Measurements from ENCODE around the gene HCRTR1.

The HCRTR1 gene

DNA sequence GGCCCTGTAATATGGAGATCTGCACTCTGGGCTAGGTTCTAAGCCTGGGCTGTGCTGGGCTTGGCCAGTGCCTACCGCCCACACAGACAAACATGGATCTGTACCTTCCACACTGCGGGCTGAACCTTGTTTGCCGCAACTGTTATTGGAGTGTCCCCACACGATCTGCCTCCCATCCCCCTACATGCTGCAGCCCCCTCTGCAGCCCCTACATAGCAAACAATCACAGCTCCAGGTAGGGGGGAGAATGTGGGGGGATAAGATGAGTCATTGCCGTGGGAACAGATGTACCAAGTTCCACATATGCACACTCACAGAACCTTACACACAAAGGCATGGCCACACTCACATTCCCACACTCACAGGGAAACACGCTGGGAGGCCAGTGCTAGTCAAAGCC lies 2.1 kb upstream of the HCRTR1 start:
- Histone ChIP-seq H3K27ac (ENCODE audit: low read length) (no peak overlapping the region), H3K4me1 (ENCODE audit: insufficient read depth, low read length) (no peaks in the 10 kb centered on the region), H3K4me3 (ENCODE audit: low read length) (no peak overlapping the region), H3K9me3 (ENCODE audit: insufficient read depth, low read depth, low read length) (no peaks in the 10 kb centered on the region), H3K27me3 (ENCODE audit: insufficient read depth, low read length) (peaks cover 50% of the 10 kb centered on the region), H3K36me3 (ENCODE audit: insufficient read depth, low read depth, low read length) (no peaks in the 10 kb centered on the region), H3K9ac (ENCODE audit: low read depth, low read length) (no peak overlapping the region)

DNA sequence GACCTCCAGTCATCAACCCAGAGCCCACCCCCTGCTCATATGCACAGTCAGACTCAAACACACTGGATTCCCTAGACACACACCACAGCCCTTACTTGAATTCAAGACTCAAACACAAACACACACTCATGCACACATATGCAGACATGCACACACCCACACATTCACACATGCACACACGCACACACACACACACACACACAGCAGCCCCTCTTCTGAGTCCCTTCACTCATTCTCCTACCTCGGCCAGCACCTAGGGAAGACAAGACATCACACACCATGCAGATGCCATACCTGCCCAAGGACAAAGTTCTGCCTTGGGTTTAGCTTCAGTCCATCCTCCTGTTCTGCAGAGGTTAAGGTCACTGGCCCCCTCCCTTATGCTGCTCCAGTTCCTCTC lies 1.6 kb upstream of the HCRTR1 start:
- H3K4me1 ChIP-seq (ENCODE audit: insufficient read depth, low read length), result no peaks in the 10 kb centered on the region
- no peak overlapping the region for H3K27ac ChIP-seq (ENCODE audit: low read length)
- no peaks in the 10 kb centered on the region for H3K9me3 ChIP-seq (ENCODE audit: insufficient read depth, low read depth, low read length)
- H3K9ac ChIP-seq (ENCODE audit: low read depth, low read length), result no peak overlapping the region
- no peak overlapping the region for H3K4me3 ChIP-seq (ENCODE audit: low read length)
- H3K36me3 ChIP-seq (ENCODE audit: insufficient read depth, low read depth, low read length), result no peaks in the 10 kb centered on the region
- H3K27me3 ChIP-seq (ENCODE audit: insufficient read depth, low read length), result peaks cover 50% of the 10 kb centered on the region

DNA sequence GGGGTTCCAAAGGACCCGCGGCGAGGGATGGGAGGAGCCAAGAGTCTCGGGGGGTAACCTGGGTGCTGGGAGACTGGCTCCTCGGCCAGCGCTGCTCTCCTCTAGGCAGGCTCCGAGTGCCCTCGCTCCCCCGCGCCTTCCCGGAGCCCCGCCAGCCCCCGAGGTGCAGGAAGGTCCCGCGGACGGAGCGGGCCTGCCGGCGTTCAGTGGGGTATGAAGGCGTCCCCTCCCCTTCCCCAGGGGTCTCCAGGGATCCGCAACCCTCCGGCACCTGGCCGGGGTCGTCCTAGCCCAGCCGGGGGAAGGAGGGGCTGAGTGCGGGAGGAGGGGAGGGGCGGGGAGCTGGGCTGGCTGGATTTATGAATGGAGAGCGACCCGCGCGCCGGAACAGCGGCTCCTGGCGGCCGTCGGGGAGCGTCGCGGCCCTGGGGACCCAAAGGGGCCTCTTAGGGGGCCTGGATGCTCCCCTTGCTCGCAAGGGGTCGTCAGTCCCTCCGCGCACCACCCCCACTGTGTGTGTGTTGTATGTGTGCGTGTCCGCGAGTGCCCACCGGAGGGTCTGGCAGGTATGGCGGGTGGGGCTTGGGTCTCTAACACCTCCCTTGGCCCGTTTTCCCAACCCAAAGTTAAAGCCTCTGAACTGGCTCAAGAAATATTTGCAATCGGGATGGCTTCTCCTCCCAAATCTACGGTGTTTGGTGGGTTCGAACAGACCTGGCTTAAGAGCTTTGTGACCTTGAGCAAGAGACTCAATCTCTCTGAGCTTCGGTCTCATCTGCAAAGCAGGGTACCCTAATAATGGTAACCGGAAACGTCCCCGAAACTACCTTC lies 642 bp downstream of the HCRTR1 start:
- Histone ChIP-seq H3K27ac (ENCODE audit: low read length) (no peak overlapping the region), H3K27me3 (ENCODE audit: insufficient read depth, low read length) (peaks cover 50% of the 10 kb centered on the region), H3K9ac (ENCODE audit: low read depth, low read length) (peak overlapping the region; percentile 51; the same call in 1 of the 2 replicates), H3K4me3 (ENCODE audit: low read length) (peak overlapping the region; percentile 74), H3K36me3 (ENCODE audit: insufficient read depth, low read depth, low read length) (no peaks in the 10 kb centered on the region), H3K9me3 (ENCODE audit: insufficient read depth, low read depth, low read length) (no peaks in the 10 kb centered on the region), H3K4me1 (ENCODE audit: insufficient read depth, low read length) (no peaks in the 10 kb centered on the region)

DNA sequence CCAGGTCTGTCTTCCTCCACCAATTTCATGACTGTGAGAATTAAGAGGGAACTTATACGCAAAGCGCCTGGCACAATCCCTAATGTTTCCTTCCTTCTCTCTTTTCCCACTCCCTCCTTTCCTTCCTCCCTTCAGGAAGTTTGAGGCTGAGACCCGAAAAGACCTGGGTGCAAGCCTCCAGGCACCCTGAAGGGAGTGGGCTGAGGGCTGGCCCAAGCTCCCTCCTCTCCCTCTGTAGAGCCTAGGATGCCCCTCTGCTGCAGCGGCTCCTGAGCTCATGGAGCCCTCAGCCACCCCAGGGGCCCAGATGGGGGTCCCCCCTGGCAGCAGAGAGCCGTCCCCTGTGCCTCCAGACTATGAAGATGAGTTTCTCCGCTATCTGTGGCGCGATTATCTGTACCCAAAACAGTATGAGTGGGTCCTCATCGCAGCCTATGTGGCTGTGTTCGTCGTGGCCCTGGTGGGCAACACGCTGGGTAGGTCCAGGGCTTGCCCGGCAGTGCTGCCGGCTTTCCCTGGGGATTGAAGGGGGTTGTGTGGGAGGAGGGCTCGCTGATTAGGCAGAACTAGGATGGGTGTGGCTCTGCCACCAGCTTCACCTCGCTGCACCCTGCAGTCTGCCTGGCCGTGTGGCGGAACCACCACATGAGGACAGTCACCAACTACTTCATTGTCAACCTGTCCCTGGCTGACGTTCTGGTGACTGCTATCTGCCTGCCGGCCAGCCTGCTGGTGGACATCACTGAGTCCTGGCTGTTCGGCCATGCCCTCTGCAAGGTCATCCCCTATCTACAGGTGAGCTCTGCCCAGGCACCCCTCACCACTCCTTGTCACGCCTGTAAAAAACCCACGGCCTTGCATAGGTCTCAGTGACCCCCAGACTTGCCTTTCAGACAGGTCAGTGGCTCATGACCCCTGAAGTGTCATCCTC lies 1.7 kb downstream of the HCRTR1 start:
- H3K4me1 ChIP-seq (ENCODE audit: insufficient read depth, low read length), result no peaks in the 10 kb centered on the region
- no peak overlapping the region for H3K27ac ChIP-seq (ENCODE audit: low read length)
- H3K27me3 ChIP-seq (ENCODE audit: insufficient read depth, low read length), result peaks cover 50% of the 10 kb centered on the region
- H3K9ac ChIP-seq (ENCODE audit: low read depth, low read length), result no peak overlapping the region
- no peaks in the 10 kb centered on the region for H3K9me3 ChIP-seq (ENCODE audit: insufficient read depth, low read depth, low read length)
- H3K36me3 ChIP-seq (ENCODE audit: insufficient read depth, low read depth, low read length), result no peaks in the 10 kb centered on the region
- no peak overlapping the region for H3K4me3 ChIP-seq (ENCODE audit: low read length)

DNA sequence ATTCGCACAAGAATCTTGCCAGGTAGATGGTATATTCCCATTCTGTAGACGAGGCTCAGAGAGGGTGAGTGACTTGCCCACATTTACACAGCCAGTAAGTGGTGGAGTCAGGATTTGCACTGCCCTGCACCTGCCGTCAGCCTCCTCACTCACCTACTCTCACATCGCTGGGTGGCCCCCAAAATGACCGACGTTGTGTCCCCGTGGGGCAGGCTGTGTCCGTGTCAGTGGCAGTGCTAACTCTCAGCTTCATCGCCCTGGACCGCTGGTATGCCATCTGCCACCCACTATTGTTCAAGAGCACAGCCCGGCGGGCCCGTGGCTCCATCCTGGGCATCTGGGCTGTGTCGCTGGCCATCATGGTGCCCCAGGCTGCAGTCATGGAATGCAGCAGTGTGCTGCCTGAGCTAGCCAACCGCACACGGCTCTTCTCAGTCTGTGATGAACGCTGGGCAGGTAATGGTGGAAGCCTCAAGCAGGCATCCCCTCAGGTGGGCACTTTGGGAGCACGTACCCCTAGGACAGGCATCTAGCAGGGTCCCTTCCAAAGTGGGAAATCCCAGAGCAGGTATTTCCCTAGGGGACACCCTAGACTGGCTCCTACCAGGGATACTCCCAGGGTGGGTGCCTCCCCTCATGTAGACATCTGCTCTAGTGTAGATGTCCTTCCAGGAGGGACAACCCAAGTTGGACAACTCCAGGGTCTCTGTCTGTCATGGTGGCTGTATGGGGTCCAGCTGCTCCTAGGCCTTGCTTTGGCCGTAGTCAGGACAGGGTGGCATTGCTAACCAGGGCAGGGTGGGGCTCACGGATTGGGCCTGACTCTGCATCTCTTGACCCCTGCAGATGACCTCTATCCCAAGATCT lies 3.4 kb downstream of the HCRTR1 start:
- H3K27ac ChIP-seq (ENCODE audit: low read length), result no peak overlapping the region
- H3K36me3 ChIP-seq (ENCODE audit: insufficient read depth, low read depth, low read length), result no peaks in the 10 kb centered on the region
- H3K9ac ChIP-seq (ENCODE audit: low read depth, low read length), result no peak overlapping the region
- H3K4me1 ChIP-seq (ENCODE audit: insufficient read depth, low read length), result no peaks in the 10 kb centered on the region
- H3K27me3 ChIP-seq (ENCODE audit: insufficient read depth, low read length), result peaks cover 40% of the 10 kb centered on the region
- no peak overlapping the region for H3K4me3 ChIP-seq (ENCODE audit: low read length)
- no peaks in the 10 kb centered on the region for H3K9me3 ChIP-seq (ENCODE audit: insufficient read depth, low read depth, low read length)

DNA sequence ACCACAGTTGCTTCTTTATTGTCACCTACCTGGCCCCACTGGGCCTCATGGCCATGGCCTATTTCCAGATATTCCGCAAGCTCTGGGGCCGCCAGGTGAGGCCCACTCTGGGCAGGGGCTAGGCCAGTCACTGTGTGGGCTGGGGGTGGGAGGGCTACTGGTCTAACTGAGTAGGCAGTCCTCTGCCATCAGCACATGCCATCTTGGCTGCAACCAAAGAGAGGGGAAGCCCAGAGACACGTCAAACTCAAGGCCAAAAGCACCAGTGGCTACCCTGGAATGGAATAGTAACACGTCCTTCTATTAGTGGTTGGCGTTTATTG lies 4.0 kb downstream of the HCRTR1 start:
- no peaks in the 10 kb centered on the region for H3K36me3 ChIP-seq (ENCODE audit: insufficient read depth, low read depth, low read length)
- H3K4me1 ChIP-seq (ENCODE audit: insufficient read depth, low read length), result no peaks in the 10 kb centered on the region
- no peaks in the 10 kb centered on the region for H3K9me3 ChIP-seq (ENCODE audit: insufficient read depth, low read depth, low read length)
- H3K4me3 ChIP-seq (ENCODE audit: low read length), result no peak overlapping the region
- H3K27ac ChIP-seq (ENCODE audit: low read length), result no peak overlapping the region
- H3K27me3 ChIP-seq (ENCODE audit: insufficient read depth, low read length), result peaks cover 34% of the 10 kb centered on the region
- no peak overlapping the region for H3K9ac ChIP-seq (ENCODE audit: low read depth, low read length)

DNA sequence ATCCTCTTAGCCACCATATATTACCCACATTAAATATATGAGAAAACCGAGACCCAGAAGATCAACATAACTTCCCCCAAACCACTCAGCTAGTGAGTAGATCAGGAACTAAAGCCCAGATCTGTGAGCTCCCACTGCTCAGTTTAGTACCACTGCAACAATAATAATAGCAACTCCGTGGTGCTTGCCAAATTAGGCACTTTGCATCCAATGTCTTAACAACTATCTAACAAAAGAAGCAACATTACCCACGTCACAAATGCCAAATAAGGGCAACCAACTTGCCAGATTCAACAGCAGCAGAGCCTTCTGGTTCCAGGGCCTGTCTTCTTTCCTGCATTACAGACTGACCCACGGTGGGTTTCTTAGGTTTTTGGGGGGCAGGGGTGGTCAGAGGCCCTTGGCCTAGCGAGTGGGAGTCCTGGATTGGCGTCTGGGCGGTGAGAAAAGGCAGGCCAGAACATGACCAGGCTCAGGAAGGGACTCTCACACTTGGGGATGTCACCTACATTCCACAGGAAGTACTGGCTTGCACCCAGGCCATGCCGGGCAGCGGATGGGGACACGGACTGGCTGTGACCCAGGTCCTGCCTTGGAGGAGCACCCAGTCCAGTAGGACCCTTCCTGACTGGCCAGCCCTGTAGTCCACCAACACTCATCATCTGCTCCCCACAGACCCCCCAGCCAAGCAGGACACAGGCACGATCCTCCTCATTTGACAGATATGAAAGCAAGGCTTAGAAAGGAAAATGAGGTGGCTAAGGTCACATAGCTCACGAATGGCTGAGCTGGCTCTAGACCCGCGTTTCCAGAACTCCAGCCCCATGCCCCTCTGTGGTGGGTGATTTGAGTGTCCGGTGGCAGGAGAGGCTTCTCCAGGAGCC lies 4.6 kb downstream of the HCRTR1 start:
- Histone ChIP-seq H3K9ac (ENCODE audit: low read depth, low read length) (no peak overlapping the region), H3K27me3 (ENCODE audit: insufficient read depth, low read length) (peaks cover 28% of the 10 kb centered on the region), H3K36me3 (ENCODE audit: insufficient read depth, low read depth, low read length) (no peaks in the 10 kb centered on the region), H3K4me3 (ENCODE audit: low read length) (no peak overlapping the region), H3K4me1 (ENCODE audit: insufficient read depth, low read length) (no peaks in the 10 kb centered on the region), H3K27ac (ENCODE audit: low read length) (no peak overlapping the region), H3K9me3 (ENCODE audit: insufficient read depth, low read depth, low read length) (no peaks in the 10 kb centered on the region)

DNA sequence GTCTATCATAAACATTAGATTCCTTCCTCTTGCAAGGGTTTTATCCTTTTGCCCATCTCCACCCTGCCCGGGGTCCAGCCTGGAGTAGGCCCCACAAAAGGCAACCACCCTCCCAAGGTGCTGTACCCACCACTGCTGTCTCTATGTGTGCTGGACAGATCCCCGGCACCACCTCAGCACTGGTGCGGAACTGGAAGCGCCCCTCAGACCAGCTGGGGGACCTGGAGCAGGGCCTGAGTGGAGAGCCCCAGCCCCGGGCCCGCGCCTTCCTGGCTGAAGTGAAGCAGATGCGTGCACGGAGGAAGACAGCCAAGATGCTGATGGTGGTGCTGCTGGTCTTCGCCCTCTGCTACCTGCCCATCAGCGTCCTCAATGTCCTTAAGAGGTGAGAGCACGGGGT lies 5.9 kb downstream of the HCRTR1 start:
- Histone ChIP-seq H3K4me3 (ENCODE audit: low read length) (no peak overlapping the region), H3K9ac (ENCODE audit: low read depth, low read length) (no peak overlapping the region), H3K36me3 (ENCODE audit: insufficient read depth, low read depth, low read length) (peaks cover 5% of the 10 kb centered on the region; the same call in 1 of the 2 replicates), H3K4me1 (ENCODE audit: insufficient read depth, low read length) (no peaks in the 10 kb centered on the region), H3K9me3 (ENCODE audit: insufficient read depth, low read depth, low read length) (no peaks in the 10 kb centered on the region), H3K27ac (ENCODE audit: low read length) (no peak overlapping the region), H3K27me3 (ENCODE audit: insufficient read depth, low read length) (peaks cover 17% of the 10 kb centered on the region)

DNA sequence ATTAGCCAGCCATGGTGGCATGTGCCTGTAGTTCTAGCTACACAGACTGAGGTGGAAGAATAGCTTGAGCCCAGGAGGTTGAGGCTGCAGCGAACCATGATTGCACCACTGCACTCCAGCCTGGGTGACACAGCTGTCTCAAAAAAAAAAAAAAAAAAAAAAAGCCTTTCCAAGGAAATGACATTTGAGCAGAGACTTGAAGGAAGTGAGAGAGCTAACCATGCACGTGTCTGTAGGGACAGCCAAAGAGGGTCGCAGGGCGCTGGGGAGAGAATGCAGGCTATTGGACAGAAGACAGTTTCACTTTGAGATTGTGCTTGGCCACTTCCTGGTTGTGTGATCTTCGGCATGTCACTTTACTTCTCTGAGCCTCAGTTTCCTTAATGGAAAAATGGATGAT lies 6.8 kb downstream of the HCRTR1 start:
- H3K9ac ChIP-seq (ENCODE audit: low read depth, low read length), result no peak overlapping the region
- no peaks in the 10 kb centered on the region for H3K9me3 ChIP-seq (ENCODE audit: insufficient read depth, low read depth, low read length)
- peaks cover 14% of the 10 kb centered on the region for H3K36me3 ChIP-seq (ENCODE audit: insufficient read depth, low read depth, low read length)
- H3K27me3 ChIP-seq (ENCODE audit: insufficient read depth, low read length), result peaks cover 8% of the 10 kb centered on the region; the same call in 1 of the 2 replicates
- H3K27ac ChIP-seq (ENCODE audit: low read length), result no peak overlapping the region
- H3K4me3 ChIP-seq (ENCODE audit: low read length), result no peak overlapping the region
- no peaks in the 10 kb centered on the region for H3K4me1 ChIP-seq (ENCODE audit: insufficient read depth, low read length)

DNA sequence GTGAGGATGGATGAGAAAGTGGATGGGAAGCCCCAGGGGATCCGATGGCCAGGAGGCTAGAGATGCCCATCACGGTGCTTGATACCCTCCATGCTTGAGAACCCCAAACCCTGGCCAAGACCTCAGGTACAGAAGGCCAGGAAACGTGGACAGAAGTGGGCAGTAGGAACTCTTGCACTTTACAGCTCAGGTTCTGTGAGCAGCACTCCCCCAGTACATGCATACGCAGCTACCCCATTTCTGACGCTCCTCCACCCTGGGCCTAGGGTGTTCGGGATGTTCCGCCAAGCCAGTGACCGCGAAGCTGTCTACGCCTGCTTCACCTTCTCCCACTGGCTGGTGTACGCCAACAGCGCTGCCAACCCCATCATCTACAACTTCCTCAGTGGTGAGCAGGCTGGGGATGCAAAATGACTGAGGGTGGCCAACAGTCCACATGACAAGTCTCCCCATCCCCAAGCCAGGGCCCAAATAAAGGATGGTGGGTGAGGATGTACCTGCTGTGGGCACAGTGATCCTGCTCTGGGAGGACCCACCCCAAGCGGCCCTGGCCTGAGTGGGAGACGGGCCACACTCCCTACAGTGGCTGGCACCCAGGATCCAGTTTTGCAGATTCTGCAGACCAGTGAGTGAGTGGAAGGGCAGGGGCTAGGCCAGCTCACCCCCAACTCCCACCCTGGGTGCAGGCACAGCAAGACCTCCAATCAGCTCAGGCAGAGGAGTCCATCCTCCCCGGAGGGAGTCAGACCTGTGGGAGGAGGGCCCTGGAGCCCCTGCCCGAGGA lies 7.4 kb downstream of the HCRTR1 start:
- H3K27ac ChIP-seq (ENCODE audit: low read length), result no peak overlapping the region
- H3K4me1 ChIP-seq (ENCODE audit: insufficient read depth, low read length), result no peaks in the 10 kb centered on the region

More for the DNA sequence above, 7.4 kb downstream of the HCRTR1 start:
- Histone ChIP-seq H3K36me3 (ENCODE audit: insufficient read depth, low read depth, low read length) (peaks cover 20% of the 10 kb centered on the region), H3K9me3 (ENCODE audit: insufficient read depth, low read depth, low read length) (no peaks in the 10 kb centered on the region), H3K9ac (ENCODE audit: low read depth, low read length) (no peak overlapping the region), H3K4me3 (ENCODE audit: low read length) (no peak overlapping the region), H3K27me3 (ENCODE audit: insufficient read depth, low read length) (0 out of 2 replicates have a peak, but pooled peaks cover 1% of the 10 kb centered on the region)
